RKO (cell line): ENCODE measurements around the gene CCNY.
"Not testable (repeated sequence)": the region's sequence is repeated elsewhere in the genome, so short reads cannot be mapped to it uniquely, and the experiment has no call there.

Source experiments
- DNase-seq: peaks from one replicate; pipeline ENCODE4 v3.0.0-alpha.2; 2016; ENCODE audit warnings: low spot score

The CCNY gene

GRCh38 chr10:35406003-35406630, 69.8 kb downstream of the CCNY start:
- DNase-seq = not testable (repeated sequence)

GRCh38 chr10:35407696-35408095, 71.4 kb downstream of the CCNY start:
- DNase-seq = not testable (repeated sequence)

- DNase-seq = peak; percentile 81
Observed at GRCh38 chr10:35409094-35409582, 72.8 kb downstream of the CCNY start.

GRCh38 chr10:35409808-35410207, 73.5 kb downstream of the CCNY start:
- DNase-seq = no peak

- DNase-seq = no peak
Observed at GRCh38 chr10:35412003-35412723, 75.9 kb downstream of the CCNY start.

- peak; percentile 46 for DNase-seq
Observed at GRCh38 chr10:35412900-35413491, 76.7 kb downstream of the CCNY start.

- no peak for DNase-seq
Observed at GRCh38 chr10:35413985-35414861, 77.9 kb downstream of the CCNY start.

GRCh38 chr10:35415505-35415904, 79.2 kb downstream of the CCNY start:
- DNase-seq = no peak

GRCh38 chr10:35416619-35417312, 80.5 kb downstream of the CCNY start:
- DNase-seq = no peak

- no peak for DNase-seq
Observed at GRCh38 chr10:35417313-35417625, 81.0 kb downstream of the CCNY start.

- no peak for DNase-seq
Observed at GRCh38 chr10:35417795-35418194, 81.5 kb downstream of the CCNY start.

GRCh38 chr10:35418580-35418979, 82.3 kb downstream of the CCNY start:
- DNase-seq = not testable (repeated sequence)

GRCh38 chr10:35420044-35420443, 83.7 kb downstream of the CCNY start:
- no peak for DNase-seq

- DNase-seq = no peak
Observed at GRCh38 chr10:35420827-35421552, 84.7 kb downstream of the CCNY start.

- peak; percentile 93 for DNase-seq
Observed at GRCh38 chr10:35421553-35422178, 85.4 kb downstream of the CCNY start.

- DNase-seq = peak; percentile 67
Observed at GRCh38 chr10:35422228-35422627, 85.9 kb downstream of the CCNY start.

GRCh38 chr10:35423505-35424306, 87.4 kb downstream of the CCNY start:
- DNase-seq = peak; percentile 42

- no peak for DNase-seq
Observed at GRCh38 chr10:35424680-35425285, 88.5 kb downstream of the CCNY start.

- DNase-seq = no peak
Observed at GRCh38 chr10:35425595-35425994, 89.3 kb downstream of the CCNY start.
